ENCODE data around the gene LRRC8B. TPM values are rescaled to one million over a fixed set of nuclear protein-coding genes. Genes with fewer than 3 reads are reported as not detected.

The LRRC8B gene
- total RNA-seq, 1 donor from 2014 or later: 9.8 TPM

- H3K9me3 ChIP-seq: no peaks in the 10 kb centered on the region
Observed at GRCh38 chr1:89630048-89630447, 105.4 kb downstream of the LRRC8B start.

GRCh38 chr1:89631816-89632656, 107.4 kb downstream of the LRRC8B start:
- Histone ChIP-seq H3K27ac (peak overlapping the region; percentile 89), H3K4me3 (peak overlapping the region; percentile 92 to 96), H3K27me3 (no peaks in the 10 kb centered on the region), H3K9me3 (no peaks in the 10 kb centered on the region), H3K36me3 (no peaks in the 10 kb centered on the region), H3K4me1 (peaks cover 11% of the 10 kb centered on the region)
- TF ChIP-seq POLR2A (IDR thresholded peaks at IDR 0.05) (no peak), CTCF (IDR thresholded peaks at IDR 0.05) (no peak), POLR2AphosphoS5 (IDR thresholded peaks at IDR 0.05; ENCODE audit: insufficient read depth in 1 of 2, low read depth in 1 of 2) (no peak)
- intact Hi-C loops (cut with DNase I): loop anchor here (5.0 kb wide), 1 partner anchor 130 kb away; no protein-coding TSS in a partner anchor
- no peak for DNase-seq (ENCODE audit: extremely low spot score in 2 of 2)

More at GRCh38 chr1:89630048-89630447, 105.4 kb downstream of the LRRC8B start:
- Histone ChIP-seq H3K4me3 (no peak overlapping the region), H3K27me3 (no peaks in the 10 kb centered on the region), H3K36me3 (no peaks in the 10 kb centered on the region), H3K4me1 (peaks cover 11% of the 10 kb centered on the region), H3K27ac (no peak overlapping the region)
- DNase-seq (ENCODE audit: extremely low spot score in 2 of 2): no peak
- intact Hi-C loops (cut with DNase I): loop anchor here (5.0 kb wide), 1 partner anchor 132 kb away; no protein-coding TSS in a partner anchor
- TF ChIP-seq POLR2AphosphoS5 (IDR thresholded peaks at IDR 0.05; ENCODE audit: insufficient read depth in 1 of 2, low read depth in 1 of 2): no peak
- no peak for TF ChIP-seq POLR2A (IDR thresholded peaks at IDR 0.05)

GRCh38 chr1:89632657-89633247, 108.1 kb downstream of the LRRC8B start, which contains the start of gene LRRC8C:
Gene LRRC8C, plus strand, starts transcription at chr1:89633120. Its CDS starts 53,354 bp downstream, at chr1:89686474.
- Histone ChIP-seq H3K36me3 (no peaks in the 10 kb centered on the region), H3K4me1 (peaks cover 11% of the 10 kb centered on the region), H3K4me3 (peak within 1 kb of the TSS; percentile 92 to 96), H3K27ac (peak within 1 kb of the TSS; percentile 89), H3K9me3 (no peaks in the 10 kb centered on the region), H3K27me3 (no peaks in the 10 kb centered on the region)
- intact Hi-C loops (cut with DNase I): loop anchor here (5.0 kb wide), 1 partner anchor 130 kb away; no protein-coding TSS in a partner anchor
- no peak for TF ChIP-seq CTCF (IDR thresholded peaks at IDR 0.05)
- TF ChIP-seq POLR2AphosphoS5 (IDR thresholded peaks at IDR 0.05; ENCODE audit: insufficient read depth in 1 of 2, low read depth in 1 of 2): peak in 1 of 2 donors; percentile 69
- DNase-seq (ENCODE audit: extremely low spot score in 2 of 2): no peak

GRCh38 chr1:89633248-89633799, 108.7 kb downstream of the LRRC8B start:
- intact Hi-C loops (cut with DNase I): loop anchor here (5.0 kb wide), 1 partner anchor 129 kb away; no protein-coding TSS in a partner anchor
- TF ChIP-seq POLR2AphosphoS5 (IDR thresholded peaks at IDR 0.05; ENCODE audit: insufficient read depth in 1 of 2, low read depth in 1 of 2): peak in 1 of 2 donors; percentile 35
- no peak for TF ChIP-seq CTCF (IDR thresholded peaks at IDR 0.05)
- DNase-seq (ENCODE audit: extremely low spot score in 2 of 2): no peak

More at GRCh38 chr1:89633248-89633799, 108.7 kb downstream of the LRRC8B start:
- Histone ChIP-seq H3K27ac (peak overlapping the region; percentile 89), H3K36me3 (no peaks in the 10 kb centered on the region), H3K27me3 (no peaks in the 10 kb centered on the region), H3K4me1 (peaks cover 11% of the 10 kb centered on the region), H3K9me3 (no peaks in the 10 kb centered on the region), H3K4me3 (peak overlapping the region; percentile 92 to 96)
